ENCODE results near the gene ZNF774. TPM values are rescaled to one million over a fixed set of nuclear protein-coding genes. Genes with fewer than 3 reads are reported as not detected.

The ZNF774 gene
- 0.97 and 2.3 TPM in 2 replicates for total RNA-seq

DNA sequence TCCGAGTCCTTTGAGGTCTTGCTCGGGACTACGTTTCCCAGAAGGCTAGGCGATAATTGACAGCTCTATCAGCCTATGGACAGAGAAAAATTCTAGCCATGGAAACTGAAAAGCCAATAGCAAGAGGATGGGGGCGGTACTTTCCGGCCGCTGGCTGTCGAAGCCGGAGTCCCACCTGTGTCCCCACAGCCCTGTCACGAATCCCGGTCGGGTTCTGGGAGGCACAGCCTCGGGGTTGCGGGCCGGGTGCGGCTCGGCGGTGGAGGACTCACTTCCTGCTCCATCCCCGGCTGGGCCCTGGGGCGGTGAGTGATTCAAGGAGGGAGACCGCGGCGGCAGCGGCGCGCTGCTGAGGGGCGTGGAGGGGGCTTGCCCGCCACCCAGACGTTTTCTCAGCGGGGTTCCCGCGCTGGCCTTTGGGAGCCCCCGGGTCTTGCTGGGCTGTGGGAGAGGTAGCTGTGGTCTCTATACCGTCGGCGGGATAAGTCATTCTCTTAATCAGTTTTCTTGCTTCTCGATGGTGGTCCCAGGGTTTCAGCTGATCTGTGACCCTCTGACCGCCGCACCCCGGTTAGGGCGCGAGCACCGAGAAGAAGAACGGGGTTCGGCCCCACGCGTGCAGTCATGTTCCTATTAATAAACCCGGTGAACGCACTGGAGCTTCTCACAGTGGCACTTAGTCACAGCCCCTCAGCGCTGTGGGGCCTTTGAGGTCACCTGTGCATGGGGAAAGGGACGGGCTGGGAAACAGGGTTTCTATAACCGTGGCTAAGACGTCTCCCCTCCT is at the start of gene ZNF774:
Gene ZNF774, plus strand, starts transcription at position 178 of the 787 bp plus-strand sequence. CDS start 2,377 bp downstream, outside the sequence.

DNA sequence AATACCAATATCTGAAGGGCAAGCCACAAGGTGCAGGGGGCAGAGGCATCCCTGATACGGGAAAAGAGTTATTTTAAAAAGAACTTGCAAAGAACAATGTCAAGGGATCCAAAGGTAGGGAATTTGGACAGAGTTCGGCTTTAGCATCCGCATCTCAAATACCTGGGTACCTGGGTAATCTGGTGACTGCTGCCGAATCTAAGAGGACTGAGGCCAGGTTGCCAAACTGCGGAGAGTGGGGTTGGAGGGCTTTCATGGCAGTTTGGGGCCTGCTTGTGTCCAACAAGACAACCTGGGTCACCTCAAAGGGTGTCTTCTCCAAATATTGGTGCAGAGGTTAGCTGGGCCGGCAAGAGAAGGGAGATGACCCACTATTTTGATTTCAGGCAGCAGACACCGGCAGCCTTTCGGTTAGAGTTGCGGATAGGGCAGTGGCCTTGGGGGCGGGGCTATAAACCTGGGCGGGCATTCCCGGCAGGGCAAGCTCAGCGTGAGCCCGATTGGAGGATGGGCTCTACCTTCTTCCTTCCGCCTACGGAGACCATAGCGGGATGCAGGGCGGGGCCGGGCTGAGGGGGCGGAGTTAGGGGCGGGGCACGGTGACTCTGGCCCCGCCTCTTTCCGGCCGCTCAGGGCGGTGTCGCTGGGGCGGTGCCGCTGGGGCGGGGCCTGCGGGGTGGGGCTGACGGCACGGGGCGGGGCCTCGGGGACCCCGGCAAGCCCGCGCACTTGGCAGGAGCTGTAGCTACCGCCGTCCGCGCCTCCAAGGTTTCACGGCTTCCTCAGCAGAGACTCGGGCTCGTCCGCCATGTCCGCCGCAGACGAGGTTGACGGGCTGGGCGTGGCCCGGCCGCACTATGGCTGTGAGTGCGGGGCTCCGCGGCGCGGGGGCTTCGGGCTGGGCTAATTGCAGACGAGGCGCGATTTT is 35.7 kb downstream of the ZNF774 start, which contains the start of gene IQGAP1:
Gene IQGAP1, plus strand, starts transcription at position 709 of the 928 bp plus-strand sequence. Its CDS starts 100 bp downstream, at position 809.

Other genes with a start within 250 kb of the ZNF774 start
- gene IDH2, start 249.8 kb upstream of the ZNF774 start, total RNA-seq = 50.5 and 61.4 TPM in 2 replicates
- gene SEMA4B, start 151.0 kb upstream of the ZNF774 start, total RNA-seq = 2.4 and 16.9 TPM in 2 replicates
- gene CIB1, start 118.3 kb upstream of the ZNF774 start, total RNA-seq = 29.0 and 29.9 TPM in 2 replicates
- 4.2 and 7.6 TPM in 2 replicates for gene GDPGP1, start 118.1 kb upstream of the ZNF774 start, total RNA-seq
- gene TTLL13, start 102.7 kb upstream of the ZNF774 start, total RNA-seq = 0.06 TPM in 1 of 2 replicates, not detected in the other
- 34.5 and 72.5 TPM in 2 replicates for gene NGRN, start 86.6 kb upstream of the ZNF774 start, total RNA-seq
- gene IQGAP1, start 36.0 kb downstream of the ZNF774 start, total RNA-seq = 268 and 407 TPM in 2 replicates
- 6.3 and 17.9 TPM in 2 replicates for gene CRTC3, start 177.6 kb downstream of the ZNF774 start, total RNA-seq

All from bladder microvascular endothelial cell (primary cell).